Measurements from ENCODE around the gene PAX8.

The PAX8 gene

DNA sequence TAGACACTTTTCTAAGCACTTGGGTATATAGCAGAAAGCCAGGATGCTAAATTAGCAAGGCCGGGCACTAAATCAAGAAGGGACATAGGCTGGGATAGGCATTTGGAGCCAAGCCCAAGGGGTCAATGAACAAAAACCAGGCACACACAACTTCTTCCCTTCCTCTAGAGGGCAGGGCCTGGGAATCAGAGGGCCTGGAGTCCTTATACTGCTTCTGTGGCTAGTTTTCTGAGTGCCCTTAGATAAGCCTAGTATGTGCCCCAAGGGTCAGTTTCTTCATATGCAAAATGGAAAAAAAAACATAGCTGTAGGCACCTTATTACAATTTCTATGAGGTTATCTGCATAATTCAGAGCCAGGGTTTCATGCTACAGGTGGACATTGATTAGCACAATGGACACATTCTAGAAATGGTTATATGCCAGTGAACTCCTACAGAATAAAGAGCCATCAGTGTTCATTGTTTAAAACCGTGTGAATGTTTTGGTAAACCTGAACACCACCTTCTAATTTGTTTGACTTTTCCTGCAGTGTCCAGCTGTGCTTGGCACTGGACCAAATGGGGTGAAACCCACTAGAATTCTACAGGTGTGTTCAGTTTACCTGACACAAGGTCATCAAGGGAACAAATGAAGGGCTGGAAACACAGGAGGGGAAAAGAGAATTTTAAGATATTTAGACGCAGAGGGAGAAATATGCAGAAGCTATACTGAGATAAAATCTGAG, 49.6 kb downstream of the PAX8 start:
- TF ChIP-seq, protein P1, sequence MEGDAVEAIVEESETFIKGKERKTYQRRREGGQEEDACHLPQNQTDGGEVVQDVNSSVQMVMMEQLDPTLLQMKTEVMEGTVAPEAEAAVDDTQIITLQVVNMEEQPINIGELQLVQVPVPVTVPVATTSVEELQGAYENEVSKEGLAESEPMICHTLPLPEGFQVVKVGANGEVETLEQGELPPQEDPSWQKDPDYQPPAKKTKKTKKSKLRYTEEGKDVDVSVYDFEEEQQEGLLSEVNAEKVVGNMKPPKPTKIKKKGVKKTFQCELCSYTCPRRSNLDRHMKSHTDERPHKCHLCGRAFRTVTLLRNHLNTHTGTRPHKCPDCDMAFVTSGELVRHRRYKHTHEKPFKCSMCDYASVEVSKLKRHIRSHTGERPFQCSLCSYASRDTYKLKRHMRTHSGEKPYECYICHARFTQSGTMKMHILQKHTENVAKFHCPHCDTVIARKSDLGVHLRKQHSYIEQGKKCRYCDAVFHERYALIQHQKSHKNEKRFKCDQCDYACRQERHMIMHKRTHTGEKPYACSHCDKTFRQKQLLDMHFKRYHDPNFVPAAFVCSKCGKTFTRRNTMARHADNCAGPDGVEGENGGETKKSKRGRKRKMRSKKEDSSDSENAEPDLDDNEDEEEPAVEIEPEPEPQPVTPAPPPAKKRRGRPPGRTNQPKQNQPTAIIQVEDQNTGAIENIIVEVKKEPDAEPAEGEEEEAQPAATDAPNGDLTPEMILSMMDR (IDR thresholded peaks at IDR 0.05; ENCODE audit: low read depth, low read length), result no peak

DNA sequence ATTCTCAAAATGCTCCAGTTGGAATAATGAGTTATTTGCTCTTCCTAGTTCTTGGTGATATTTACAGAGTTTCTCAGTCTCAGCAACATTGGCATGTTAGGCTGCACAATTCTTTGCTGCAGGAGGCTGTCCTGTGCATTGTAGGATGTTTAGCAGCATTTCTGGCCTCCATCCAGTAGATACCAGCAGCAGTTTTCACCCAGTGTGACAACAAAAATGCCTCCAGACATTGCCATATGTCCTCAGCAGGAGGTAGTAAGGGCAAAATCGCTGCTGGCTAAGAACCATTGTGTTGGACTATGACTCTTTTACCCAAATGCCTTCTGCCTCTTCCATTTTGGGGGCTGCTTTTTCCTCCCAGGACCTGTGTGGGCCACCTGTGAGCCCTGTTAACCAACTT, 50.4 kb downstream of the PAX8 start:
- TF ChIP-seq, protein P1 (IDR thresholded peaks at IDR 0.05; ENCODE audit: low read depth, low read length), result no peak
- H3K4me3 ChIP-seq (ENCODE audit: low read depth, low read length), result no peak overlapping the region

More for the DNA sequence above, 49.6 kb downstream of the PAX8 start:
- H3K4me3 ChIP-seq (ENCODE audit: low read depth, low read length), result no peak overlapping the region

DNA sequence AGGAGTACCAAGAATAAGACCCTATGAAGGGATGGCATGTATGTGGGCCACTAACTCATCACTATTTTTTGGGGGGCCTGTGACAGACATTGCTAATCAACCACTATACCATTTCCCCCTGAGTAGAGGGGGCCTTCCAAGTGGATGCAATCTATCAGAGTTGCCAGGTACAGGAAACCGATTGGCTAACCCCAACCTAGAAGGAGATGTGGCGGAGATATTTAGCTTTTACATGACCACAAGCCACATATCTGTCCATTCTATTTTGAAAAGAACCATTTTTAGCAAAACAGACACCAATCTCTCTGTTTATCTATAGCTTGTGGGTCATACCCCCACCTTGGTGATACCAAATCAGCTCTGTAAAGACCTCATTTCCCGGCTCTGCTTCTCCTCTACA, 51.0 kb downstream of the PAX8 start:
- H3K4me3 ChIP-seq (ENCODE audit: low read depth, low read length), result no peak overlapping the region
- TF ChIP-seq, protein P1 (IDR thresholded peaks at IDR 0.05; ENCODE audit: low read depth, low read length), result no peak

DNA sequence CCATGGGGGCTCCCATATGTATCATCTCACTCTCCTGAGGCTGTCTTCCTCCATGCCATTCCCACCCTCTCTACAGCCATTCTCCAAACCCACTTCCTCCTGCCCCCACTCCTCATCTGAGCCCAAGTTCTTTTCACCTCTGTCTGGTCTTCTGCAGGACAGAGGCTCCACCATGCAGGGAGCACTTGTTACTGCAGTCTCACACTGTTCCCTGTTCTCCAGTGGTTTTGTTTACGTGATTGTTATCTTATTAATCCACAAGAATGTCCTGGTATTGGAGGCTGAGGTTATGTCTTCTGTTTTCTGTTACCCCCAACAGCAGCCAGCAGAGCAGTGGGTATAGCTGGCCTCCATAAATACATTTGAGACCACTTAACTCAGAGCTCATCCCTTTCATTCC, 51.4 kb downstream of the PAX8 start:
- TF ChIP-seq, protein P1 (IDR thresholded peaks at IDR 0.05; ENCODE audit: low read depth, low read length), result no peak
- no peak overlapping the region for H3K4me3 ChIP-seq (ENCODE audit: low read depth, low read length)

DNA sequence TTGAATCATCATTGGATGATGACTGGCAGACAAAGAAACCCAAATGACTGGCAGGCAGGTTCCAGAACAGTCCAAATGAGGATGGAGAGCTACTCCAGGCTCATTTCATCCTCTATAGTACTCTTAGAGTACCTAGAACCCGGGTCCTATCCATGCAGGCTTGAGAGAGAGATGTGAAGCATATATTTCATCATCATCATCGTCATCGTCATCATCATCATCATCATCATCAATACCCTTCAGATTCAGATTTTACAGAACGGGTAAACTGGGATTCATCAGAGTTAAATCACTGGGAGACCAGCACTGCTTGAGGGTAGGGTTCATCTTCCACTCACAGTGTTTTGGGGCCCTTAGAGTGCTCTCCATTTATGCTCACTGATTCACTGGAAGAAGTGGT, 52.3 kb downstream of the PAX8 start:
- H3K4me3 ChIP-seq (ENCODE audit: low read depth, low read length), result no peak overlapping the region
- TF ChIP-seq, protein P1 (IDR thresholded peaks at IDR 0.05; ENCODE audit: low read depth, low read length), result no peak

DNA sequence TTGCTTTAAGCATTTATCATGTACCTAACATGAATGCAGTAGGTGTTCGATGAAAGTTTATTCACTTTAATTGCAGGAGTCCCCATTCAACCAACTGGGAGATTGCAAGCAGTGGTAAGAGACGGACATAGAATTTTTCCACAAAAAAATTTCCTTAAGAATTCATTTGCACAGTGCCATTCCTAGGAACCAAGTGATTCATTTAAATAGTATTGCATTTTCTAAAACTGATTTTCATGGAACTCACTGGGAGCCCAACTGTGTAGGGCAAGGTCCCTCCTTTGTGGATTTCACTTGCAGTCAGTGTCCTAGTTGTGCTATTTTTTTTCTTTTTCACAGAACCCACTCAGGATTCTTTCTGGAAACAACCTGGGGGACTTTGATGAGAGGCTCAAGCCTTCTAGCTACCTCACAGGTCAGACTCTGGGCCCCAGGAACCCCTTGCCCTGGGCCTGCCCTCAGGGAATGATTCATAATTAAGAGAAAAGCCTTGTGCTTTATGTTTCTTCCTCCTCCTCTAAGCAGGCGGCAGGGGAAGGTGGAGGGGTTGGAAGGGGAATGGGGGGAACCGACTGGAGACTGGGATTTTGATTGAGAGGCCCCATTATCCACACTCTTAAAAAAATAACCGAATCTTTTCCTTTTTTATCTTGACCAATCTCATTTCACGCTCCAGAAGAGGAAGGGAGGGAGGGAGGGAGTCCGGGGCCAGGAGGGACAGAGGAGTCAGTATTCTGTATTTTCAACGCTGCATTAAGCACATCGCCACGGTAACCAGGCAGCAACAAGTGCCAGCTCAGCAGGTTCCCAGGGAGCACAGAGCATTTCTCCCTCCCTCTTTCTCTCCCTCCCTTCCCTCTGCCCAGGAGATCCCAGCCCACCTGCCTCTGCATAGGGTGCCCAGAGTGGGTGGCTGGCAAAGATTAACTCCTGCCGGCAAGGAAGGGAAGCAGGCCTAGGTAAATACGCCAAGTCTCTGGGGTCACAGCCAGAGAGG, 53.2 kb downstream of the PAX8 start:
- TF ChIP-seq, protein P1 (IDR thresholded peaks at IDR 0.05; ENCODE audit: low read depth, low read length), result no peak
- no peak overlapping the region for H3K4me3 ChIP-seq (ENCODE audit: low read depth, low read length)

Data from WI38 (cell line).